Activated naive CD8-positive, alpha-beta T cell treated with anti-CD3 and anti-CD28 coated beads for 36 hours (primary cell): ENCODE measurements around the gene RAB3IP. TPM values are rescaled to one million over a fixed set of nuclear protein-coding genes. Genes with fewer than 3 reads are reported as not detected.
"Not testable (repeated sequence)": the region's sequence is repeated elsewhere in the genome, so short reads cannot be mapped to it uniquely, and the experiment has no call there.

ENCODE experiments used
- DNase-seq: peaks from one replicate; pipeline ENCODE4 v3.0.0; 2021
- H3K27ac Mint-ChIP-seq: one replicate; pipeline ENCODE4 v1.8.0; 2022; ENCODE audit warnings: mild to moderate bottlenecking, moderate library complexity, mixed read lengths
- H3K27me3 Mint-ChIP-seq: one replicate; pipeline ENCODE4 v1.8.0; 2022; ENCODE audit warnings: mild to moderate bottlenecking, mixed read lengths
- H3K36me3 Mint-ChIP-seq: one replicate; pipeline ENCODE4 v1.8.0; 2021; ENCODE audit warnings: mild to moderate bottlenecking, mixed read lengths
- H3K4me1 Mint-ChIP-seq: one replicate; pipeline ENCODE4 v1.8.0; 2021; ENCODE audit warnings: mixed read lengths
- H3K4me3 Mint-ChIP-seq: one replicate; pipeline ENCODE4 v1.8.0; 2022; ENCODE audit warnings: mild to moderate bottlenecking, moderate library complexity, mixed read lengths
- H3K9me3 Mint-ChIP-seq: one replicate; pipeline ENCODE4 v1.8.0; 2022; ENCODE audit warnings: mixed read lengths
- total RNA-seq, 2 experiments: library from RNA; stranded (reverse); gene quantifications; one replicate each; pipeline ENCODE4 v1.2.3, GENCODE V29; 2021

The RAB3IP gene
- total RNA-seq, 2 experiments from 2014 or later, result 33.4 to 40.9 TPM

- Mint-ChIP-seq H3K36me3 (peaks cover 76% of the 10 kb centered on the region), H3K9me3 (peaks cover 25% of the 10 kb centered on the region)
- H3K27me3 Mint-ChIP-seq, H3K4me1 Mint-ChIP-seq, H3K27ac Mint-ChIP-seq, H3K4me3 Mint-ChIP-seq, DNase-seq: not testable (repeated sequence)
Observed at GRCh38 chr12:69807101-69807897, 68.6 kb downstream of the RAB3IP start.

DNA sequence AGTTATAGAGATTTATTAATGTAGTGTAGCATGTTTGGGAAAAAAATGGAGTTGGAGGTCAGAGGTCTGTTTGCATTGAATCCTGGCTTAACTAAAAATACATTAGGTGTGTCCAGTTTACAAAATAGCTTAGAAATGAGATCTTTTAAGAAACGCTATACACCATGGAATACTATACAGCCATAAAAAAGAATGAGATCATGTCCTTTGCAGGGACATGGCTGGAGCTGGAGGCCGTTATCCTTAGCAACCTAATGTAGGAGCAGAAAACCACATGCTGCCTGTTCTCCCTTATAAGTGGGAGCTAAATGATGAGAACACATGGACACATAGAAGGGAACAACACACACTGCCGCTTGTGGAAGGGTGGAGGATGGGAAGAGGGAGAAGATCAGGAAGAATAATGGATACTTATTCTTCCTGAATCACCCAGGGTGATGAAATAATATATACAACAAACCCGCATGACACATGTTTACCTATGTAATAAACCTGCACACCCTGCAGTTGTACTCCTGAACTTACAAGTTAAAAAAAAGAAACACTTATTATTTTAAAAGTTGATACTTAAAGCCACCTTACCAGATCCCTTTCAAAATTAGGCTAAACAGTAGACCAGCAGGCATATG, 72.3 kb downstream of the RAB3IP start:
- no peaks in the 10 kb centered on the region for H3K27me3 Mint-ChIP-seq
- no peak overlapping the region for H3K27ac Mint-ChIP-seq
- H3K4me3 Mint-ChIP-seq, result no peak overlapping the region
- no peak for DNase-seq
- H3K4me1 Mint-ChIP-seq, result no peaks in the 10 kb centered on the region
- H3K36me3 Mint-ChIP-seq, result peaks cover 57% of the 10 kb centered on the region
- H3K9me3 Mint-ChIP-seq, result peaks cover 17% of the 10 kb centered on the region

DNA sequence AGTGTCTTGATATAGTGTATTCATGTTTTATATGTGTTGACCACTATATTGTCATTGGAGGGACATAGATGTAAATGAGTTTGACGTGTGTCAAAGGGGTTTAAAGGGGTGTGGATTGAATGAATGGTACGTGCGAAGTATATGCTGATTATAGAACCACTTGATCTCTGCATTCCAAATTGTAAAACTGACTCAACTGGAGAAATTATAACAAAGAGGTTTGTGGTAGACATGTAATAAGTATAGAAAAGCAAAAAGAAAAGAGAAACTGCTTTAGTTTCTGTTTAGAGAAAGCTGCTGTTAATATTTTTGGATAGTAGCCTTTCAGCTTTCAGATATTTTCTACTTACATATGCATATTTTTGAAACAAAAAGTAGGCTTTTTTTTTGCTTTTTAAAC, 77.4 kb downstream of the RAB3IP start:
- H3K4me1 Mint-ChIP-seq, result no peaks in the 10 kb centered on the region
- peaks cover 21% of the 10 kb centered on the region for H3K36me3 Mint-ChIP-seq
- no peak overlapping the region for H3K27ac Mint-ChIP-seq
- H3K9me3 Mint-ChIP-seq, result no peaks in the 10 kb centered on the region
- no peak for DNase-seq
- no peaks in the 10 kb centered on the region for H3K27me3 Mint-ChIP-seq
- H3K4me3 Mint-ChIP-seq, result no peak overlapping the region

DNA sequence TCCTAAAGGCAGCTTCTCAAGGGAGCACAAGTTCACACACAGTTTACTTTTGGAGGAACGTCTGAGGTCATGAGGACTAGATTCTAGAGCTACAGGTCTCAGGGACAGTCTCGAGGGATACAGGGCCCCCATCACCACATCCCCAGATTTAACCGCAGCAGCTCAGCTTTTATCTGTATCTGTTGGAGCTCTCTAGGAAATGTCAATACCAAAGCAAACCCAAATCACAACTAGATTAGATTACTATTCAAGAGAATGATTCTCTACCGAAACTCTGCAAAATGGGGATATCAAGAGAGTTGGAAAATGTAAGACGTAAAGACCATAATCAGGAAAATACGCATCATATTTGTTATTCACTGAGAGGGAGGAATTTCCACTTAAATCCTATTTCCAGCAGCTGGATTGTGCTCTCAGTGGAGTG, 82.4 kb downstream of the RAB3IP start:
- no peak for DNase-seq
- H3K27me3 Mint-ChIP-seq, result peaks cover 4% of the 10 kb centered on the region
- peaks cover 6% of the 10 kb centered on the region for H3K36me3 Mint-ChIP-seq
- H3K4me3 Mint-ChIP-seq, result no peak overlapping the region
- no peaks in the 10 kb centered on the region for H3K9me3 Mint-ChIP-seq
- H3K4me1 Mint-ChIP-seq, result no peaks in the 10 kb centered on the region
- no peak overlapping the region for H3K27ac Mint-ChIP-seq

- Mint-ChIP-seq H3K27ac (no peak overlapping the region), H3K9me3 (no peaks in the 10 kb centered on the region), H3K36me3 (peaks cover 5% of the 10 kb centered on the region), H3K4me1 (no peaks in the 10 kb centered on the region), H3K27me3 (peaks cover 4% of the 10 kb centered on the region), H3K4me3 (no peak overlapping the region)
- no peak for DNase-seq
Observed at GRCh38 chr12:69821456-69822159, 82.9 kb downstream of the RAB3IP start.

DNA sequence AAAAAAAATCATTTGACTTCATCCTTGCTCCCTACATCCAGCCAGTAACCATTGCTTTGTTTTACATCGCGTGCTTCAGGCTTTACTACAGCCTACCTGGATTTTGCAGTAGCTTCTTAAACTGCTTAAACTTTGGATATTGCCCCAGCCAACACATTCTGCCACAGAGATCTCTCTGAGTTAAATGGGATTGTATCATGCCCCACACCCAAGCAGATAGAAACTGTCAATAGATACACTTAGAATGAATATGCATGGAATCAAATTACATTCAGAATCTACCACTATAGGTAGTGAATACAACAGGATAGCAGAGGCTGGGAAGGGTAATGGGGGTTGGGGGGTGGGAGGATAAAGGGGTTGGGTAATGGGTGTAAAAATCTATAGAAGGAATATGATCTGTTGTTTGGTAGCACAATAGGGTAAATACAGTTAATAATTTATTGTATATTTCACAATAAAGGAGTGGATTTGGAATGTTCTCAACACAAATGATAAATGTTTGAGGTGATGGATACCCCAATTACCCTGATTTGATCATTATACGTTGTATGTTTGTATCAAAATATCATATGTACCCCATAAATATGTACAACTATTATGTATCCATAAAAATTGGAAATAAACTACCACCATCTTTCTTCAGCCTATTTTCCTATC, 83.7 kb downstream of the RAB3IP start:
- H3K4me1 Mint-ChIP-seq, result no peaks in the 10 kb centered on the region
- no peak for DNase-seq
- H3K9me3 Mint-ChIP-seq, result no peaks in the 10 kb centered on the region
- peaks cover 5% of the 10 kb centered on the region for H3K36me3 Mint-ChIP-seq
- no peak overlapping the region for H3K27ac Mint-ChIP-seq
- H3K27me3 Mint-ChIP-seq, result peaks cover 5% of the 10 kb centered on the region
- H3K4me3 Mint-ChIP-seq, result no peak overlapping the region

DNA sequence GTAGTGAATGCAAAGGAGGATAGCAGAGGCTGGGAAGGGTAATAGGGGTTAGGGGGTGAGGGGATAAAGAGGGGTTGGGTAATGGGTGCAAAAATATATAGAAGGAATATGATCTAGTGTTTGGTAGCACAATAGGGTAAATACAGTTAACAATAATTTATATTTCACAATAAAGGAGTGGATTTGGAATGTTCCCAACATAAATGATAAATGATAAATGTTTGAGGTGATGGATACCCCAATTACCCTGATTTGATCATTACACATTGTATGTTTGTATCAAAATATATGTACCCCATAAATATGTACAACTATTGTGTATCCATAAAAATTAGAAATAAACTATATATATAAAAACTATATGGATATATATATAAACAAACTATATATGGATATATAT, 85.4 kb downstream of the RAB3IP start:
- H3K9me3 Mint-ChIP-seq, result no peaks in the 10 kb centered on the region
- H3K27me3 Mint-ChIP-seq, result peaks cover 14% of the 10 kb centered on the region
- no peaks in the 10 kb centered on the region for H3K4me1 Mint-ChIP-seq

GRCh38 chr12:69824966-69825560, 86.4 kb downstream of the RAB3IP start, which contains the start of gene MYRFL:
Gene MYRFL, plus strand, starts transcription at chr12:69825227. Its CDS starts 291 bp downstream, at chr12:69825518.
- Mint-ChIP-seq H3K36me3 (no peaks in the 10 kb centered on the region), H3K27ac (no peak within 1 kb of the TSS), H3K27me3 (peaks cover 17% of the 10 kb centered on the region), H3K9me3 (no peaks in the 10 kb centered on the region), H3K4me3 (no peak within 1 kb of the TSS), H3K4me1 (no peaks in the 10 kb centered on the region)
- no peak for DNase-seq

More for the DNA sequence above, 85.4 kb downstream of the RAB3IP start:
- Mint-ChIP-seq H3K4me3 (no peak overlapping the region), H3K27ac (no peak overlapping the region), H3K36me3 (no peaks in the 10 kb centered on the region)
- no peak for DNase-seq

DNA sequence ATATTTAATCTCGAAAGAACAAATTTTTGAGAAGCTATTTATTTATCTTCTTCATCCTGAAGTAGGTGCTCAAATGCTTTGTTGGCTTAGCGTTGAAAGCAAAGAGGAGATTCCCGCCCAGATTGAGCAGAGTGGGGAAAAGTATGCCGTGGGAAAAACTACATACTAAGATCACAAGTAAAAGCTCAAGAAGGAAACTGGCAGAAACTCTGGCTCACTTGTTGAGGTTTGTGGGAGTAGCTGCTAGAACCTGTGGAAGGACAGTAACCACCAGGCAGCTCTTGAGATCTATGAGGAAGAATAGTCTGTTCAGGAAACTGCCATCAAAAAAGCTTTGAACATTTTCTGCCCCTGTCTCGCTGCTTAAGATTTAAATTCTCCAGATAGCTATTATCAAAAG, 90.2 kb downstream of the RAB3IP start:
- DNase-seq, result no peak
- H3K36me3 Mint-ChIP-seq, result no peaks in the 10 kb centered on the region
- H3K27ac Mint-ChIP-seq, result no peak overlapping the region
- H3K27me3 Mint-ChIP-seq, result peaks cover 30% of the 10 kb centered on the region
- no peak overlapping the region for H3K4me3 Mint-ChIP-seq
- H3K4me1 Mint-ChIP-seq, result no peaks in the 10 kb centered on the region
- no peaks in the 10 kb centered on the region for H3K9me3 Mint-ChIP-seq

- DNase-seq, result no peak
Observed at GRCh38 chr12:69833696-69834095, 95.0 kb downstream of the RAB3IP start.

GRCh38 chr12:69834147-69834546, 95.5 kb downstream of the RAB3IP start:
- H3K4me1 Mint-ChIP-seq, result no peaks in the 10 kb centered on the region
- H3K36me3 Mint-ChIP-seq, result no peaks in the 10 kb centered on the region
- peaks cover 19% of the 10 kb centered on the region for H3K27me3 Mint-ChIP-seq
- no peaks in the 10 kb centered on the region for H3K9me3 Mint-ChIP-seq
- H3K4me3 Mint-ChIP-seq, result no peak overlapping the region
- DNase-seq, result no peak
- no peak overlapping the region for H3K27ac Mint-ChIP-seq

More at GRCh38 chr12:69833696-69834095, 95.0 kb downstream of the RAB3IP start:
- H3K4me3 Mint-ChIP-seq, result no peak overlapping the region
- H3K4me1 Mint-ChIP-seq, result no peaks in the 10 kb centered on the region
- no peaks in the 10 kb centered on the region for H3K9me3 Mint-ChIP-seq
- H3K36me3 Mint-ChIP-seq, result no peaks in the 10 kb centered on the region
- H3K27ac Mint-ChIP-seq, result no peak overlapping the region
- H3K27me3 Mint-ChIP-seq, result peaks cover 23% of the 10 kb centered on the region

GRCh38 chr12:69834576-69834975, 95.9 kb downstream of the RAB3IP start:
- Mint-ChIP-seq H3K27me3 (peaks cover 17% of the 10 kb centered on the region), H3K4me3 (no peak overlapping the region), H3K36me3 (no peaks in the 10 kb centered on the region), H3K9me3 (no peaks in the 10 kb centered on the region), H3K27ac (no peak overlapping the region), H3K4me1 (no peaks in the 10 kb centered on the region)
- no peak for DNase-seq

- Mint-ChIP-seq H3K4me1 (no peaks in the 10 kb centered on the region), H3K36me3 (no peaks in the 10 kb centered on the region), H3K9me3 (no peaks in the 10 kb centered on the region), H3K27ac (no peak overlapping the region), H3K4me3 (no peak overlapping the region), H3K27me3 (peaks cover 17% of the 10 kb centered on the region)
- DNase-seq, result no peak
Observed at GRCh38 chr12:69835081-69835480, 96.4 kb downstream of the RAB3IP start.

DNA sequence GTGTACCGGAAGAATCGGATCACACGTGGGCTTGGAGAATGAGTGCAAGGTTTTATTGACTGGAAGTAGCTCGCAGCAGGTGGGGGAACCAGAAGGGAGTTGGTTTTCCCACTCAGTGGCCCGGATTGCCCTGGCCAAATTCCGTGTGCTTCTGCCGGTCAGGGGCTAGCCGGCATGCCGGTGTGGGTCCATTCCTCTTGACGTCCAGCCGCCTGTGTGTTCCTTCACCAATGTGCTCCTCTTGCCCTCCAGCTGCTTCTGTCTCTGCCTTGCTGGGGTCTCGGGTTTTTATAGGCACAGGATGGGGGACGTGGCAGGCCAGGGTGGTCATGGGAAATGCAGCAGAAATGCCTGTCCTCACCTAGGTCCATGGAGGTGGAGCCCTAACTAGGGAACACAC, 97.4 kb downstream of the RAB3IP start:
- no peaks in the 10 kb centered on the region for H3K9me3 Mint-ChIP-seq
- DNase-seq, result no peak
- H3K36me3 Mint-ChIP-seq, result no peaks in the 10 kb centered on the region
- H3K27ac Mint-ChIP-seq, result no peak overlapping the region
- peaks cover 19% of the 10 kb centered on the region for H3K27me3 Mint-ChIP-seq
- no peak overlapping the region for H3K4me3 Mint-ChIP-seq
- no peaks in the 10 kb centered on the region for H3K4me1 Mint-ChIP-seq
